Activated T-cell treated with anti-CD3 and anti-CD28 coated beads for 1 hour (primary cell): ENCODE measurements around the gene SPINK4.

Experiments used
- DNase-seq: peaks from one replicate; pipeline ENCODE4 v3.0.0-alpha.2; 2020; ENCODE audit warnings: low read depth

Gene SPINK4

GRCh38 chr9:33239921-33240320, at the start of gene SPINK4:
SPINK4 (plus strand) TSS chr9:33240167; CDS start chr9:33240209, 42 bp downstream.
- DNase-seq, result no peak

GRCh38 chr9:33192493-33193255, 47.3 kb upstream of the SPINK4 start:
- no peak for DNase-seq

- no peak for DNase-seq
These were observed 46.1 kb upstream of the SPINK4 start for GRCh38 chr9:33193818-33194217.

- no peak for DNase-seq
These were observed 43.2 kb upstream of the SPINK4 start for GRCh38 chr9:33196736-33197135.

GRCh38 chr9:33197279-33198152, 42.5 kb upstream of the SPINK4 start:
- no peak for DNase-seq

GRCh38 chr9:33198165-33198564, 41.8 kb upstream of the SPINK4 start:
- no peak for DNase-seq

GRCh38 chr9:33202018-33202417, 37.9 kb upstream of the SPINK4 start:
- DNase-seq, result no peak

GRCh38 chr9:33202552-33203201, 37.3 kb upstream of the SPINK4 start:
- no peak for DNase-seq

- DNase-seq, result no peak
These were observed 30.6 kb upstream of the SPINK4 start for GRCh38 chr9:33209394-33209793.

- DNase-seq, result no peak
These were observed 29.8 kb upstream of the SPINK4 start for GRCh38 chr9:33210006-33210715.

- DNase-seq, result no peak
These were observed 28.1 kb upstream of the SPINK4 start for GRCh38 chr9:33211695-33212393.

GRCh38 chr9:33220681-33221567, 19.0 kb upstream of the SPINK4 start:
- no peak for DNase-seq

- DNase-seq, result no peak
These were observed 18.4 kb upstream of the SPINK4 start for GRCh38 chr9:33221568-33221884.

- DNase-seq, result no peak
These were observed 17.9 kb upstream of the SPINK4 start for GRCh38 chr9:33222031-33222430.

- DNase-seq, result no peak
These were observed 16.3 kb upstream of the SPINK4 start for GRCh38 chr9:33223696-33224095.

GRCh38 chr9:33225319-33226147, 14.4 kb upstream of the SPINK4 start:
- peak; percentile 67 for DNase-seq

- DNase-seq, result no peak
These were observed 13.0 kb upstream of the SPINK4 start for GRCh38 chr9:33227008-33227398.

- DNase-seq, result no peak
These were observed 12.2 kb upstream of the SPINK4 start for GRCh38 chr9:33227741-33228140.

GRCh38 chr9:33228606-33229005, 11.4 kb upstream of the SPINK4 start:
- no peak for DNase-seq
